B cell (primary cell): Measurements from ENCODE around the gene NUAK1. TPM values are rescaled to one million over a fixed set of nuclear protein-coding genes. Genes with fewer than 3 reads are reported as not detected.
A peak's percentile ranks its signal among the peaks of the same experiment; 100 is the strongest.

ENCODE experiments used
- ATAC-seq: fragments of 200-7000 bp; cut with Tn5 transposase; one replicate; pipeline ENCODE4 v1.10.0; 2021; ENCODE audit warnings: low read depth, mild to moderate bottlenecking, moderate number of reproducible peaks, moderate library complexity
- CTCF ChIA-PET: fragments of 350-600 bp; sonication (Branson Sonifier 250); formaldehyde crosslinking; loops from one replicate; lab custom pipeline; 2021; ENCODE audit warnings: antibody characterized with exemption, inconsistent platforms; lab: Charles Lee
- POLR2A ChIA-PET: fragments of 350-600 bp; sonication (Branson Sonifier 250); formaldehyde crosslinking; loops from one replicate; lab custom pipeline; 2021; ENCODE audit warnings: antibody characterized with exemption; lab: Charles Lee
- DNase-seq: peaks from one replicate; pipeline ENCODE4 v3.0.0; 2013
- H2AFZ ChIP-seq: 2 replicates; pipeline ENCODE4 v1.6.1; 2012; ENCODE audit warnings: mild to moderate bottlenecking, low read depth, low read length; ENCODE audit not compliant: insufficient read depth, poor library complexity, severe bottlenecking
- H3K27ac ChIP-seq, 2 donors: 1 replicate in 1 of 2; 2 replicates in 1 of 2; pipeline ENCODE4 v1.5.1; 2012 to 2013; ENCODE audit warnings: low read length in 2 of 2, mild to moderate bottlenecking in 2 of 2, moderate library complexity in 1 of 2
- H3K27me3 ChIP-seq, 4 experiments: fragments of 200-600 bp in 1 of 4; sonication (generic) in 1 of 4; replicated peaks in 1 of 4; 1 replicate in 2 of 4; 2 replicates in 2 of 4; pipeline versions ENCODE4 v1.6.1 to v1.7.0; 2013 to 2016; ENCODE audit warnings: low read length in 3 of 4, mild to moderate bottlenecking in 2 of 4, mixed read lengths in 1 of 4, moderate library complexity in 1 of 4; ENCODE audit not compliant: insufficient read depth in 4 of 4, control insufficient read depth in 3 of 4; ENCODE audit errors: control extremely low read depth in 1 of 4
- H3K36me3 ChIP-seq, 2 experiments: replicated peaks in 1 of 2; 1 replicate in 1 of 2; 2 replicates in 1 of 2; pipeline versions ENCODE4 v1.6.1 to v1.7.1; 2013; ENCODE audit warnings: low read length in 1 of 2; ENCODE audit not compliant: insufficient read depth in 2 of 2, control insufficient read depth in 1 of 2; ENCODE audit errors: control extremely low read depth in 1 of 2, extremely low read depth in 1 of 2
- H3K4me1 ChIP-seq, 2 donors: fragments of 200-600 bp in 1 of 2; sonication (generic) in 1 of 2; 1 replicate in 1 of 2; 2 replicates in 1 of 2; pipeline versions ENCODE4 v1.5.1 to v1.6.1; 2013 to 2017; ENCODE audit warnings: low read length in 2 of 2; ENCODE audit not compliant: control insufficient read depth in 2 of 2, insufficient read depth in 2 of 2
- H3K4me2 ChIP-seq: replicated peaks from 2 replicates; pipeline ENCODE3; 2012; ENCODE audit warnings: mild to moderate bottlenecking, low read depth, low read length; ENCODE audit not compliant: poor library complexity, severe bottlenecking
- H3K4me3 ChIP-seq, 5 experiments: fragments of 200-600 bp in 1 of 5; sonication (generic) in 1 of 5; 1 replicate in 3 of 5; 2 replicates in 2 of 5; pipeline versions ENCODE4 v1.5.1 to v1.7.0; 2011 to 2016; ENCODE audit warnings: low read length in 4 of 5, mild to moderate bottlenecking in 4 of 5, low read depth in 2 of 5, control low read depth in 1 of 5, moderate library complexity in 1 of 5; ENCODE audit not compliant: insufficient read depth in 1 of 5; ENCODE audit errors: control extremely low read depth in 1 of 5, extremely low read depth in 1 of 5
- H3K79me2 ChIP-seq: fragments of 200-600 bp; sonication (generic); one replicate; pipeline ENCODE4 v1.6.0; 2016; ENCODE audit warnings: low read length; ENCODE audit not compliant: control insufficient read depth, insufficient read depth
- H3K9ac ChIP-seq: fragments of 200-600 bp; sonication (generic); 2 replicates; pipeline ENCODE4 v1.6.1; 2017; ENCODE audit warnings: mild to moderate bottlenecking, low read length, moderate library complexity
- H3K9me3 ChIP-seq, 3 donors: one replicate each; pipeline versions ENCODE4 v1.6.1 to v1.7.1; 2013; ENCODE audit warnings: low read length in 2 of 3; ENCODE audit not compliant: control insufficient read depth in 2 of 3, insufficient read depth in 1 of 3; ENCODE audit errors: control extremely low read depth in 1 of 3
- H4K20me1 ChIP-seq: 2 replicates; pipeline ENCODE4 v1.6.0; 2012; ENCODE audit warnings: mild to moderate bottlenecking, low read length; ENCODE audit not compliant: insufficient read depth, control insufficient read depth, poor library complexity, severe bottlenecking
- H3K27ac Mint-ChIP-seq: one replicate; pipeline ENCODE4 v1.8.0; 2021; ENCODE audit warnings: mixed read lengths
- H3K27me3 Mint-ChIP-seq: one replicate; pipeline ENCODE4 v1.8.0; 2021; ENCODE audit warnings: mixed read lengths
- H3K4me1 Mint-ChIP-seq: one replicate; pipeline ENCODE4 v1.8.0; 2021; ENCODE audit warnings: mixed read lengths
- H3K4me3 Mint-ChIP-seq: one replicate; pipeline ENCODE4 v1.8.0; 2021; ENCODE audit warnings: mixed read lengths
- H3K9me3 Mint-ChIP-seq: one replicate; pipeline ENCODE4 v1.8.0; 2022; ENCODE audit warnings: mixed read lengths; ENCODE audit not compliant: insufficient read depth
- CTCF ChIP-seq: fragments of 200-600 bp; IDR thresholded peaks from one replicate; pipeline ENCODE4 v1.8.0; 2022; ENCODE audit warnings: antibody characterized with exemption, mild to moderate bottlenecking
- EZH2 ChIP-seq: IDR thresholded peaks from 2 replicates; pipeline ENCODE4 v1.6.1; 2012; ENCODE audit warnings: borderline replicate concordance, low read depth, mild to moderate bottlenecking, moderate library complexity, low read length; ENCODE audit not compliant: insufficient read depth, poor library complexity, severe bottlenecking
- whole genome bisulfite sequencing: methylation state at CpG from one replicate; pipeline ENCODE4 v1.1.5; 2013; ENCODE audit warnings: missing lambda C conversion rate; ENCODE audit not compliant: insufficient coverage; 5-methylcytosine and 5-hydroxymethylcytosine counted together
- intact Hi-C: fragments of 100-400 bp; cut with micrococcal nuclease; formaldehyde crosslinking; loops from one replicate; pipeline ENCODE4 v1.10.0; 2022
- polyA plus RNA-seq: library from polyadenylated mRNA; depleted of rRNA; stranded (reverse); fragments of >200 nt; gene quantifications from 2 replicates; pipeline ENCODE4 v1.2.3, GENCODE V29; 2012
- total RNA-seq, 2 donors: library from RNA; stranded (reverse); fragments of 120-200 nt in 1 of 2; gene quantifications; 1 replicate in 1 of 2; 2 replicates in 1 of 2; pipeline versions ENCODE4 v1.2.3 to v1.2.4, GENCODE V29; 2013 to 2022

Gene NUAK1
- total and polyA plus RNA-seq, 2 donors (not counting 1 experiment from before 2014, with no cell fraction given), result not detected

DNA sequence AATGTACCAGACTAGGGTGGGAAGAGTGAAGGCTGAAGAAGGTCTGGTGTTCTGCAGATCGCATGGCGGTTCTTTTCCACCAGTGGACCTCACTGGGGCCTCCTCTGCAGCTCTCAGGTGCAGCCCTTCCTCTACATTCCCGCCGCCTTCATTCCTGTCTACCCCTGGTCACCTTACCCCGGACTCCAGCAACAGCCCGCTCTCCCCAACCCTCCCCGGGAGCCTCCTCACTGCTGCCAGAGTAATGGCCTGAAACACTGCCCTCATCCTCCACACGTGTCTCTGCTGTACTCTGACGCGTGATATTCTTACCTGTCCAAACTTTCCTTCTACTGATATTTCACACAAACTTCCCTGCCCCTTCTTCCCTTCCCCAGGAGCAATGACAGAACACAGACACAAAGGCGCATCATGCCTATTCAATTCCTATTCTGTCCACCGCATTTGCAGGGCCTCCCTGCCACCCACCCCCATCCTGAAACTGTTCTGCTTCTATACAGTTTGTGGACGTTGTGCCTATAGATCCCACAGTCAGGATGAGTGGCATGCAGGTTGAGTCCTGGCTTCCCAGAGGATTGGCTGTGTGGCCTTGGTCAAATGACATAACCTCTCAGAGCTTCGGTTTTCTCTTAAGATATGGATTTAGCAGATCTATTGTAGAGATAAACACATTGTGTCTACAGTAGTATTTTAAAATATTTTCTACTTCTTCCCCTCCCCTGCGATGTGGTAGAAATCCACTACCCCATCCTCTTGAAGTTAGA lies 1.7 kb upstream of the NUAK1 start:
- H3K27ac Mint-ChIP-seq, result no peak overlapping the region
- no peak for ATAC-seq
- no peaks in the 10 kb centered on the region for H3K9me3 Mint-ChIP-seq
- peaks cover 19 to 31% of the 10 kb centered on the region in 2 donors for H3K4me1 ChIP-seq
- DNase-seq, result no peak
- H3K4me3 ChIP-seq, result no peak overlapping the region
- peaks cover 74% of the 10 kb centered on the region for H3K27me3 Mint-ChIP-seq
- H3K4me3 Mint-ChIP-seq, result peak overlapping the region; percentile 40
- 80% methylated on average over 13 of the region's 15 CpGs for WGBS
- no peaks in the 10 kb centered on the region for H3K36me3 ChIP-seq
- no peak overlapping the region for H2AFZ ChIP-seq
- intact Hi-C loops, result no loop called here
- POLR2A ChIA-PET, result no interaction called here
- CTCF ChIA-PET, result interaction anchor here (7.1 kb wide), 1 partner anchor 721 kb away, joined by 88 read pairs; no protein-coding TSS in a partner anchor
- H3K27me3 ChIP-seq, result peaks cover 0 to 61% (median 47%) of the 10 kb centered on the region in 4 experiments
- no peak overlapping the region for H3K9ac ChIP-seq
- H3K9me3 ChIP-seq, result peaks cover 0 to 6% (median 0%) of the 10 kb centered on the region in 3 donors
- H3K79me2 ChIP-seq, result no peaks in the 10 kb centered on the region
- H3K4me1 Mint-ChIP-seq, result peaks cover 18% of the 10 kb centered on the region
- H3K4me2 ChIP-seq, result no peak overlapping the region
- H3K27ac ChIP-seq, result no peak overlapping the region
- no peaks in the 10 kb centered on the region for H4K20me1 ChIP-seq
- TF ChIP-seq EZH2, result no peak
- TF ChIP-seq CTCF, result no peak
